ENCODE data around the gene USP10. TPM values are rescaled to one million over a fixed set of nuclear protein-coding genes. Genes with fewer than 3 reads are reported as not detected.

The USP10 gene
- total RNA-seq, 1 experiment from 2014 or later: 203 TPM

DNA sequence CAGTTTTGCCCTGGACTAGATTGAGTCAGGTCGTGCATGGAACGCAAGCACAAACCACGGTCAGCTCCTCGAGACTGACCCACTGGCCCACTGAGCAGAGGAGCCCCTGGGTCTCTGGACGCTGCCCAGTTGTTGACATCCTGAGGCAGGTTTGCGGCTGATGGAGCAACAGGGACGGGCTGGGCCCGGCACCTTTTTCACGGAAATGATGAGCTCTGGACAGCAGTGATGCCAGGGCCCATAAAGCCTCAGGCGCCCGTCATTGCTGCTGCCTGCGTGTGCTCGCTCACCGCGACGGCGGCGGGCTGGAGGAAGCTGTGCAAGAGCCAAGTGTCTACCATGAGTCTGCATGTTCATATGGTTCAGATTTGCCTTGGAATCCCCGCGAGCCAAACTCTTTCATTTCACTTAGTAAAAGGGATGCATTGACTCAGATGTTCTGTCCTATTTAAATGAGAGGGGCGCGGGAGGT, 89.2 kb downstream of the USP10 start:
- no CpG with 5 or more reads among the region's 22 CpGs for WGBS (ENCODE audit: extremely low coverage, insufficient read length, low lambda C conversion rate)
- H3K79me1 ChIP-seq (ENCODE audit: insufficient read depth, low read depth, low read length, poor library complexity, severe bottlenecking): no peaks in the 10 kb centered on the region
- no peaks in the 10 kb centered on the region for H3K79me2 ChIP-seq (ENCODE audit: insufficient read depth, low read length)
- no peak overlapping the region for H3K4me2 ChIP-seq (ENCODE audit: insufficient read depth, insufficient read length, low read length)
- no peak overlapping the region for H3T11ph ChIP-seq (ENCODE audit: low read length)
- no peaks in the 10 kb centered on the region for H3K27me3 ChIP-seq (ENCODE audit: insufficient read depth, low read length)
- H4K8ac ChIP-seq (replicated peaks; ENCODE audit: insufficient read length, low read depth, low read length): no peak overlapping the region
- H3K27ac ChIP-seq (ENCODE audit: insufficient read length, low read depth, low read length): no peak overlapping the region
- H2BK5ac ChIP-seq (ENCODE audit: insufficient read length, low read length): no peak overlapping the region
- no peak overlapping the region for H4K91ac ChIP-seq (ENCODE audit: insufficient read length, low read depth, low read length)
- no peak overlapping the region for H3K4me3 Mint-ChIP-seq
- no peak overlapping the region for H3K18ac ChIP-seq (ENCODE audit: insufficient read length, low read depth, low read length)
- no peak overlapping the region for H4K5ac ChIP-seq (ENCODE audit: insufficient read length, low read depth, low read length)
- H3K36me3 Mint-ChIP-seq (ENCODE audit: insufficient read depth in 1 of 3, low read depth in 3 of 3): no peaks in the 10 kb centered on the region
- H3K9ac ChIP-seq (ENCODE audit: extremely low read depth, insufficient read length, low read length): no peak overlapping the region
- no peak overlapping the region for H3K23ac ChIP-seq (ENCODE audit: insufficient read length, low read depth, low read length)
- H3K4me1 ChIP-seq (ENCODE audit: insufficient read depth, low read length): no peaks in the 10 kb centered on the region
- no peak overlapping the region for H2BK20ac ChIP-seq (ENCODE audit: low read depth, low read length, poor library complexity, severe bottlenecking)
- H3K4me1 Mint-ChIP-seq: no peaks in the 10 kb centered on the region
- no peaks in the 10 kb centered on the region for H4K20me1 ChIP-seq (ENCODE audit: control insufficient read depth, insufficient read depth, insufficient read length)
- no peaks in the 10 kb centered on the region for H3K9me3 ChIP-seq (ENCODE audit: control insufficient read depth, low read depth, low read length)
- no peak overlapping the region for H3K56ac ChIP-seq (ENCODE audit: insufficient read length, low read depth, low read length)
- H3K27ac Mint-ChIP-seq: no peak overlapping the region
- H3K4ac ChIP-seq (ENCODE audit: low read depth, low read length): no peak overlapping the region
- H2AK5ac ChIP-seq (ENCODE audit: insufficient read length, low read length): no peak overlapping the region
- H3K27me3 Mint-ChIP-seq (ENCODE audit: low read depth): no peaks in the 10 kb centered on the region
- TF ChIP-seq, protein P1, sequence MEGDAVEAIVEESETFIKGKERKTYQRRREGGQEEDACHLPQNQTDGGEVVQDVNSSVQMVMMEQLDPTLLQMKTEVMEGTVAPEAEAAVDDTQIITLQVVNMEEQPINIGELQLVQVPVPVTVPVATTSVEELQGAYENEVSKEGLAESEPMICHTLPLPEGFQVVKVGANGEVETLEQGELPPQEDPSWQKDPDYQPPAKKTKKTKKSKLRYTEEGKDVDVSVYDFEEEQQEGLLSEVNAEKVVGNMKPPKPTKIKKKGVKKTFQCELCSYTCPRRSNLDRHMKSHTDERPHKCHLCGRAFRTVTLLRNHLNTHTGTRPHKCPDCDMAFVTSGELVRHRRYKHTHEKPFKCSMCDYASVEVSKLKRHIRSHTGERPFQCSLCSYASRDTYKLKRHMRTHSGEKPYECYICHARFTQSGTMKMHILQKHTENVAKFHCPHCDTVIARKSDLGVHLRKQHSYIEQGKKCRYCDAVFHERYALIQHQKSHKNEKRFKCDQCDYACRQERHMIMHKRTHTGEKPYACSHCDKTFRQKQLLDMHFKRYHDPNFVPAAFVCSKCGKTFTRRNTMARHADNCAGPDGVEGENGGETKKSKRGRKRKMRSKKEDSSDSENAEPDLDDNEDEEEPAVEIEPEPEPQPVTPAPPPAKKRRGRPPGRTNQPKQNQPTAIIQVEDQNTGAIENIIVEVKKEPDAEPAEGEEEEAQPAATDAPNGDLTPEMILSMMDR (conservative IDR thresholded peaks at IDR 0.05): no peak
- no peak overlapping the region for H2BK120ac ChIP-seq (ENCODE audit: low read depth, low read length, poor library complexity, severe bottlenecking)
- DNase-seq: no peak
- no peaks in the 10 kb centered on the region for H3K23me2 ChIP-seq (ENCODE audit: insufficient read length, low read depth, low read length, poor library complexity, severe bottlenecking)
- H3K14ac ChIP-seq (ENCODE audit: insufficient read depth, low read length): no peak overlapping the region; the same call in 1 of the 2 replicates
- H2BK12ac ChIP-seq (ENCODE audit: insufficient read length, low read depth, low read length): no peak overlapping the region
- H2AFZ ChIP-seq (ENCODE audit: low read length): no peak overlapping the region
- no peaks in the 10 kb centered on the region for H3K9me3 Mint-ChIP-seq
- no peak overlapping the region for H2BK15ac ChIP-seq (ENCODE audit: low read depth, low read length)

All from H9 (cell line).